Measurements from ENCODE around the gene TBKBP1.

Gene TBKBP1

GRCh38 chr17:47694581-47695428 lies 844 bp downstream of the TBKBP1 start:
- no peak for TF ChIP-seq CTCF (conservative IDR thresholded peaks at IDR 0.05; ENCODE audit: low read depth, low read length)
- peak; percentile 30 for DNase-seq (ENCODE audit: low read depth)
- H3K4me3 ChIP-seq (ENCODE audit: low read depth, low read length): peak overlapping the region; percentile 69

GRCh38 chr17:47695429-47696376 lies 1.7 kb downstream of the TBKBP1 start:
- DNase-seq (ENCODE audit: low read depth): no peak
- TF ChIP-seq CTCF (conservative IDR thresholded peaks at IDR 0.05; ENCODE audit: low read depth, low read length): no peak
- H3K4me3 ChIP-seq (ENCODE audit: low read depth, low read length): peak overlapping the region; percentile 69

- DNase-seq (ENCODE audit: low read depth): no peak
Measured at GRCh38 chr17:47696717-47697642, 3.0 kb downstream of the TBKBP1 start.

GRCh38 chr17:47697906-47698711 lies 4.1 kb downstream of the TBKBP1 start:
- no peak for TF ChIP-seq CTCF (conservative IDR thresholded peaks at IDR 0.05; ENCODE audit: low read depth, low read length)
- DNase-seq (ENCODE audit: low read depth): no peak
- H3K4me3 ChIP-seq (ENCODE audit: low read depth, low read length): no peak overlapping the region

More at GRCh38 chr17:47696717-47697642, 3.0 kb downstream of the TBKBP1 start:
- no peak for TF ChIP-seq CTCF (conservative IDR thresholded peaks at IDR 0.05; ENCODE audit: low read depth, low read length)
- no peak overlapping the region for H3K4me3 ChIP-seq (ENCODE audit: low read depth, low read length)

- no peak overlapping the region for H3K4me3 ChIP-seq (ENCODE audit: low read depth, low read length)
- DNase-seq (ENCODE audit: low read depth): peak; percentile 63
- peak; percentile 90 for TF ChIP-seq CTCF (conservative IDR thresholded peaks at IDR 0.05; ENCODE audit: low read depth, low read length)
Measured at GRCh38 chr17:47698749-47699535, 5.0 kb downstream of the TBKBP1 start.

All from choroid plexus epithelial cell (primary cell).